Progenitor cell of endocrine pancreas (in vitro differentiated cells): Measurements from ENCODE around the gene SH3GL1. TPM values are rescaled to one million over a fixed set of nuclear protein-coding genes. Genes with fewer than 3 reads are reported as not detected.

ENCODE experiments used
- DNase-seq: peaks from one replicate; pipeline ENCODE4 v3.0.0; 2021; ENCODE audit warnings: low spot score; ENCODE audit not compliant: unreplicated experiment
- H3K27ac Mint-ChIP-seq: 2 replicates; pipeline ENCODE4 v1.8.0; 2021; ENCODE audit warnings: mild to moderate bottlenecking, moderate library complexity, mixed read lengths
- H3K27me3 Mint-ChIP-seq: 2 replicates; pipeline ENCODE4 v1.8.0; 2021; ENCODE audit warnings: mixed read lengths
- H3K36me3 Mint-ChIP-seq: 2 replicates; pipeline ENCODE4 v1.8.0; 2022; ENCODE audit warnings: mixed read lengths; ENCODE audit not compliant: insufficient read depth
- H3K4me1 Mint-ChIP-seq: 2 replicates; pipeline ENCODE4 v1.8.0; 2021; ENCODE audit warnings: low read depth, mixed read lengths
- H3K4me3 Mint-ChIP-seq: 2 replicates; pipeline ENCODE4 v1.8.0; 2021; ENCODE audit warnings: low read depth, mild to moderate bottlenecking, moderate library complexity, mixed read lengths
- H3K9me3 Mint-ChIP-seq: 2 replicates; pipeline ENCODE4 v1.8.0; 2021; ENCODE audit warnings: low read depth, mixed read lengths
- total RNA-seq: library from RNA; stranded (reverse); gene quantifications from 2 replicates; pipeline ENCODE4 v1.2.1, GENCODE V29; 2021
- TF ChIP-seq, protein P1 (sequence below): fragments of 200-600 bp; sonication (generic); IDR thresholded peaks from one replicate; pipeline ENCODE4 v1.5.0; 2021; ENCODE audit warnings: antibody characterized with exemption, mild to moderate bottlenecking; ENCODE audit not compliant: unreplicated experiment

SH3GL1 gene
- total RNA-seq, 1 donor from 2014 or later = 55.6 TPM

DNA sequence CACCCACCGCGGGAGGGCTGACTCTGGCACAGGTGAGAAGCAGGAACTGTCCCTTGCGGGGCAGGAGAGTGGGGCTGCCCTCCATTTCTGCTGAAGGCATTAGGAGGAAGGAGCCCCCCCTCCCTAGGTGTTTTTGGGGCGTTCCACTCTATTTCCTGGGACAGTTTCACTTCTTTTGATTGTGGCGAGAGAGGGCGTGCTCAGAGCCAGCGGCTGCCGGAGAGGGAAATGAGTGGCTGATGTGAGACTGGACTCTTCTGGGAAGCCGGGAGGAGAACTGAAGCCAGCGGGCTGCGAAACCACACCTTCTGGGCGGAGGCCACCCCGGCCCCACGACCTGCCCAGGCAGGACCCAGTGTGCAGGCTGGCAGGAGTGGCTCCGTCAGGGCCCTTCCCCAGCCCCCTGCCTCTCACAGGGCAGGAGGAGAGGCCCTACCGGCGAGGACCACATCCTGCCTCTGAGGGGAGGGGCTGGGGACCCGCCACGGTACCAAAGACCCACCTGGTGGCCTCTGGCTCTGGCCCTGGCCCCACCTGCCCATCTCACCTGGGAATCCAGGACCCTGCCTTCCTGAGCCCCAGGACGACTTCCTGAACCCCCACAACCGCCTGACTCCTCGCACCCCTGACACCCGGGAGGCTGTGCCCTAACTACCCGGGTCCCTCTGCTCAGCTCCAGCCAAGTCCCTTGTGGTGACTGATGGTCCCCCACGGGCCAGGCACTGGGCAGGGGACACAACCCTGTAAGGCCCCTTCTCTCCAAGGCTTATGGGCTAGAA is 31.0 kb downstream of the SH3GL1 start:
- TF ChIP-seq, protein P1, sequence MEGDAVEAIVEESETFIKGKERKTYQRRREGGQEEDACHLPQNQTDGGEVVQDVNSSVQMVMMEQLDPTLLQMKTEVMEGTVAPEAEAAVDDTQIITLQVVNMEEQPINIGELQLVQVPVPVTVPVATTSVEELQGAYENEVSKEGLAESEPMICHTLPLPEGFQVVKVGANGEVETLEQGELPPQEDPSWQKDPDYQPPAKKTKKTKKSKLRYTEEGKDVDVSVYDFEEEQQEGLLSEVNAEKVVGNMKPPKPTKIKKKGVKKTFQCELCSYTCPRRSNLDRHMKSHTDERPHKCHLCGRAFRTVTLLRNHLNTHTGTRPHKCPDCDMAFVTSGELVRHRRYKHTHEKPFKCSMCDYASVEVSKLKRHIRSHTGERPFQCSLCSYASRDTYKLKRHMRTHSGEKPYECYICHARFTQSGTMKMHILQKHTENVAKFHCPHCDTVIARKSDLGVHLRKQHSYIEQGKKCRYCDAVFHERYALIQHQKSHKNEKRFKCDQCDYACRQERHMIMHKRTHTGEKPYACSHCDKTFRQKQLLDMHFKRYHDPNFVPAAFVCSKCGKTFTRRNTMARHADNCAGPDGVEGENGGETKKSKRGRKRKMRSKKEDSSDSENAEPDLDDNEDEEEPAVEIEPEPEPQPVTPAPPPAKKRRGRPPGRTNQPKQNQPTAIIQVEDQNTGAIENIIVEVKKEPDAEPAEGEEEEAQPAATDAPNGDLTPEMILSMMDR = no peak
- H3K9me3 Mint-ChIP-seq = no peaks in the 10 kb centered on the region
- no peak for DNase-seq
- H3K4me1 Mint-ChIP-seq = peaks cover 5% of the 10 kb centered on the region
- peak overlapping the region; percentile 90 for H3K27ac Mint-ChIP-seq
- H3K4me3 Mint-ChIP-seq = no peak overlapping the region
- H3K27me3 Mint-ChIP-seq = no peaks in the 10 kb centered on the region
- peaks cover 1% of the 10 kb centered on the region for H3K36me3 Mint-ChIP-seq

- H3K27me3 Mint-ChIP-seq = no peaks in the 10 kb centered on the region
- peak overlapping the region; percentile 80 for H3K27ac Mint-ChIP-seq
- H3K4me3 Mint-ChIP-seq = no peak overlapping the region
- no peak for DNase-seq
- peaks cover 2% of the 10 kb centered on the region for H3K4me1 Mint-ChIP-seq
- TF ChIP-seq, protein P1 = no peak
- no peaks in the 10 kb centered on the region for H3K9me3 Mint-ChIP-seq
- H3K36me3 Mint-ChIP-seq = peaks cover 1% of the 10 kb centered on the region
These were observed 32.1 kb downstream of the SH3GL1 start for GRCh38 chr19:4368128-4368820.

- H3K9me3 Mint-ChIP-seq = no peaks in the 10 kb centered on the region
- peaks cover 2% of the 10 kb centered on the region for H3K4me1 Mint-ChIP-seq
- H3K4me3 Mint-ChIP-seq = no peak overlapping the region
- no peak for DNase-seq
- TF ChIP-seq, protein P1 = no peak
- no peaks in the 10 kb centered on the region for H3K27me3 Mint-ChIP-seq
- peaks cover 1% of the 10 kb centered on the region for H3K36me3 Mint-ChIP-seq
- no peak overlapping the region for H3K27ac Mint-ChIP-seq
These were observed 32.6 kb downstream of the SH3GL1 start for GRCh38 chr19:4367781-4368127.

- H3K4me1 Mint-ChIP-seq = peaks cover 2% of the 10 kb centered on the region
- H3K27me3 Mint-ChIP-seq = no peaks in the 10 kb centered on the region
- DNase-seq = no peak
- TF ChIP-seq, protein P1 = no peak
- H3K4me3 Mint-ChIP-seq = no peak overlapping the region
- peak overlapping the region; percentile 69 for H3K27ac Mint-ChIP-seq
- H3K9me3 Mint-ChIP-seq = no peaks in the 10 kb centered on the region
- peaks cover 1% of the 10 kb centered on the region for H3K36me3 Mint-ChIP-seq
These were observed 33.0 kb downstream of the SH3GL1 start for GRCh38 chr19:4367336-4367723.

GRCh38 chr19:4366666-4367335 is 33.5 kb downstream of the SH3GL1 start:
- Mint-ChIP-seq H3K27ac (peak overlapping the region; percentile 73), H3K4me1 (peaks cover 2% of the 10 kb centered on the region), H3K9me3 (no peaks in the 10 kb centered on the region), H3K4me3 (no peak overlapping the region), H3K36me3 (peaks cover 3% of the 10 kb centered on the region), H3K27me3 (no peaks in the 10 kb centered on the region)
- TF ChIP-seq, protein P1 = no peak
- DNase-seq = no peak
